PC-9 (cell line): Measurements from ENCODE around the gene LMO7.

Experiments used
- CTCF ChIP-seq: fragments of 200-600 bp; sonication (generic); conservative IDR thresholded peaks from 2 replicates; pipeline ENCODE4 v1.6.1; 2017; ENCODE audit warnings: mixed run types, antibody characterized with exemption, mild to moderate bottlenecking, moderate library complexity
- EZH2 ChIP-seq: fragments of 200-600 bp; sonication (generic); IDR thresholded peaks from 2 replicates; pipeline ENCODE4 v1.8.0; 2017; ENCODE audit warnings: antibody characterized with exemption, low read depth

DNA sequence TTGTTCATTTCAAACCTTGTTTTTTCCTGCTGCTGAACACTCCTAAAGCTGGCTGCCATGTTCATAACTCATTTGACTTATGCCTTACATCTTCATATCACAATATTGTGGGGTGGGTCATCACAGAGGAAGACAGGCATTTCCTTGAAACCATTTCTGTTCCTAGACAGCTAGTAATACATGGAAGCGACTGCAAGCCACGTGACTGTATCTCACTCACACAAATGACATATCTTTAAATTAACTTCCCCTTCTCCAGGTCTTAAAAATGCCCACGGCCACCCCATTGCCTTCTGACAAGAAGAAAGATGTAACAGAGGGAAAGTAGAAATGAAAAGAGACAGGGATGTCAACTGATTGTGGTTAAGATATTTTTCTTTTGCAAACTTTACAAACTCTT, 236.8 kb downstream of the LMO7 start:
- TF ChIP-seq CTCF, result no peak
- TF ChIP-seq EZH2, result no peak
